Activated CD4-positive, CD25-positive, alpha-beta regulatory T cell treated with anti-CD3 and anti-CD28 coated beads, Interleukin-2, amount 50 U/mL, for 24 hours (primary cell): Measurements from ENCODE around the gene TNPO1.
A peak's percentile ranks its signal among the peaks of the same experiment; 100 is the strongest.
"Not testable (repeated sequence)": the region's sequence is repeated elsewhere in the genome, so short reads cannot be mapped to it uniquely, and the experiment has no call there.

Experiments
- ATAC-seq, 2 donors: fragments of 150-1000 bp; cut with Tn5 transposase; one replicate each; pipeline ENCODE4 v1.10.0; 2021; ENCODE audit warnings: mild to moderate bottlenecking in 1 of 2, moderate library complexity in 1 of 2

TNPO1 gene

DNA sequence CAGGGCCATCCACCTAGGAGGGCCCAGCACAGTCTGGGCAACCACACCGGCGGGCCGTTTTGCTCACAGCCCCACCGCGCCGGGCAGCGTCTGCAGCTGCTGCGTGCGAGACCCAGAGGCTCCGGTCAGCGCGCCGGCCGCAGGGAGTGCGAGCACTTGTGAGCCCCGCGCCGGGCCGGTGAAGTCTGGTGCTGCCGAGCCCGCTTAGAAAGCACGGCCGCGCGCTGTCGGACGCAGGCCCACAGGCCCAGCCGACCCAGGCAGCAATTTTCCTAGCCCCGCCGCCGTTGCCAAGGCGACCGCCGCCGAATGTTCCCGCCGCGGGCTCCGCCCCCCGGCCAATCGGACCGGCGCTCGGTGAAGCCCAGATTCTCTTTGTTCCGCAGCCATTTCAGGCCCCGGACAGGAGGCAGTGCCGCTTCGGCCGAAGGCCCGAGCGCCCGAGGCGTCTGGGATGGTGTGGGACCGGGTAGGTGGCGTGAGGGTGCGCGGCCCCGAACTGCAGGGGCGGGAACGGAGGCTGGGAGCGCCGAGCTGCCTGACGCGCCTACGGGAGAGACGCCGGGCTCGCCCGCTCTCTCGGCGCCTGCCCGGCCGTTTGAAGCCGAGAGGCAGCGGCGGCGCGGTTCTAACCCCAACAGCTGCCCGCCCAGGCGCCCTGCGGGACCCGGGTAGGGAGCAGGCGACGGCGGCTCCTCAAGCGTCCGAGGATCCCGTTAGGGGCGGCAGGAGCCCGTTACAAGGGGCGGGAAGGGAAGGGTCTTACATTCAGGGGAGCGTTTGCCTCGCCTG, at the start of gene TNPO1:
TSS of gene TNPO1 (plus strand) at position 378 of the 792 bp plus-strand sequence. CDS start at position 455, 77 bp downstream.
- peak; percentile 84 to 85 for ATAC-seq

DNA sequence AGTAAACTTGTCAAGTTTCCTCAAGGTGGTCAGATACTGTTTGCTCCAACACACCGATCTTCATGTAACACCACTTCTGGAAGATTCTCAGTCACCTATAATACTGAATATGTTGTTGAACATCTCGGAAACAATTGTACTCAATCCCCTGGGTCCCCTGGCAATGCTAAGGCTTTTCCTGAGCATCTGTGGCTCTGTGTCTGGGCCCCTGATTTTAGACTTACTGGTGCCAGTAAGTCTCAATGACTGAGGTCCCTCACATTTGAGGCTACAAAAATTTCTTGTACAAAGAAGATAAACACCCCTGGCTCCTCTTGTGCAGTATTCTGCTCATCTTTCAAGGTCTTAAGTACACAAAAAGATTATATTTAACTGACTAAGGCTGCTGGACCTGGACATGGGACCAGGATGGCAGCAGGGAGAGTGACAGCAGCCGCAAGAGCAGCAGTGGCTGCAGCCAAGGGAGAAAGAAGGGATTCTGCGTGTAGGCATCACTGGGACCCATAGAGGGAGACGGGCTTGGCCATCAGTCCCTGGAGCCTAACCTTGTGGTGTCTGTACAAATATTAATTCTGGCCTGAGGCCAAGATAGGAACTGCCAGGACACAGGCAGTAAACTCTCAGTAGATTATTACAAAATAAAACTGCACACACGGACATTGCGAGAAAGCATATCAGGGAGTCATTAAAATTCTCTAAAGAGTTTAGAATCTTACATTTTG, 49.0 kb upstream of the TNPO1 start:
- ATAC-seq: no peak

DNA sequence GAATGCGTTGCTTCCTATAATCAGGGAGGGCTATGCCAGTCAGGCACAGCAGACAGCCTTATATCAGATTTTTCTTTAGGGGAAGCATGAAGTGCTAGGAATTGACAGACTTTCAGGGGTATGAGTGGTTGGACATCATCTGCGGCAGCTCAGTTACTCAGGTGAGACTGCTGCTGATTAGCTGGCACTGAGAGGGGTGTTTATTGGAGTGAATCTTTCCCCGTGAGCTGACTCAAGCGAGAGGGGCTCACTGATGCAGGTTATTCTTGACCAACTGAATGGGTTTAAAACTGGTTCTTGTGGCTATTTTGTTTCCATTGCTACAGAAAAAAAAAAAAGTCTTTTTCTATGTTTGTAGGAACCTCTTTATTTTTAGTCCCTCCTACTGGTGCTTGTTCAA, 46.2 kb upstream of the TNPO1 start:
- no peak for ATAC-seq

DNA sequence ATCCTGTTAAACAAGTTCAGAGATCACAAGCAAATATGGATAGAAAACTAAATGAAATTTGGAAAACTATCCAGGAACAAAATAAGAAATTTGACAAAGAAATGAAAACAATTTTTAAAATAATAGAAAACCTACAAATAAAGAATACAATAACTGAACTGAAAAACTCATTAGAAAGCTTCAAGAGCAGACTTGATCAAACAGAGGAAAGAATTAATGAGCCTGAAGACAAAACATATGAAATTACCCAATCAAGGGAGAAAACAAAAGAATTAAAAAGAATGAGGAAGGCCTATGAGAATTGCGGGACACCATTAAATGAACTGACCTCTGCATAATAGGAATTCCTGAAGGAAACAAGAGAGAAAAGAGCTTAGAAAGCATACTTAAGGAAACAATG, 39.8 kb upstream of the TNPO1 start:
- ATAC-seq: no peak

DNA sequence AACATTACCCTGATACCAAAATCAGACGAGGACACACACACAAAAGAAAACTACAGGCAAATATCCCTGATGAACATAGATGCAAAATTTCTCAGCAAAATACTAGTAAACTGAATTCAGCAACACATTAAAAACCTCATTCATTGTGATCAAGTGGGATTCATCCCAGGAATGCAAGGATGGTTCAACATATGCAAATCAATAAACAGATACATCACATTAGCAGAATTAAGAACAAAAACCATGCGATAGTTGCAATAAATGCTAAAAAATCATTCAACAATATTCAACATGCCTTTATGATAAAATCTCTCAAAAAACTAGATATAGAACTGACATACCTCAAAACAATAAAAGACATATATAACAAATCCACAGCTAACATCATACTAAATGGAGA, 36.9 kb upstream of the TNPO1 start:
- ATAC-seq: no peak

DNA sequence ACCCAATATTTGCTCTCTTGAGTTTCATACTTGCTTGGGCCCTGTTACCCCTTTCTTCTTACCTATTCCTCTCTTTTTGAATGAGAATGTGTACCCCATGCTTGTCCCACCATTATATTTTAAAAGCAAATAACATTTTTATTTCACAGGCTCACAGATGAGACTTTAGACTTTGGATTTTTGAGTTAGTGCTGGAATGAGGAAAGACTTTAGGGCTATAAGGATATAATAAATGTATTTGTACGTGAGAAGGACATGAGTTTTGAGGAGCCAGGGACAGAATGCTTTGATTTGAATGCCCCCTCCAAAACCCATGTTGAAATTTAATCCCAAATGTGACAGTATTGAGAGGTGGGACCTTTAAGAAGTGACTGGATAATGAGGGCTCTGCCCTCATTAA, 33.1 kb upstream of the TNPO1 start:
- ATAC-seq: no peak

DNA sequence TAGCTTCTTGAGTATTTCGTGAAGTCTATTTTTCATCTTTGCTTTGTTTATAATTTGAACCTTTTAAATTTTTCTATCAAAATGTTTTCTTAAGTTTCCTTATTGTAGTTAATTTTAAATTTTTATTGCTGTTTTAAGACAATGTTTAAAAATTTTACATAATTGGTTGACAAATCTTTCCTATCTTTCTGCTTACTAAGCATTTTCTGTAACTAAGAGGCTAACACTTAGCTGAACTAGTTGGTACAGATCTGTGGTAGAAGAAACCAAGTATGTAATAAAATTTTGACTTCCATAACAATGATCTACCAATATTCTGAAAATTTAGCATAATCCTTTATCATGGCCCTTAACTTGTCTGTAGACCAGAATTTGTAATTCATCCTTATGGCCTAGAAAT, 32.3 kb upstream of the TNPO1 start:
- no peak for ATAC-seq

DNA sequence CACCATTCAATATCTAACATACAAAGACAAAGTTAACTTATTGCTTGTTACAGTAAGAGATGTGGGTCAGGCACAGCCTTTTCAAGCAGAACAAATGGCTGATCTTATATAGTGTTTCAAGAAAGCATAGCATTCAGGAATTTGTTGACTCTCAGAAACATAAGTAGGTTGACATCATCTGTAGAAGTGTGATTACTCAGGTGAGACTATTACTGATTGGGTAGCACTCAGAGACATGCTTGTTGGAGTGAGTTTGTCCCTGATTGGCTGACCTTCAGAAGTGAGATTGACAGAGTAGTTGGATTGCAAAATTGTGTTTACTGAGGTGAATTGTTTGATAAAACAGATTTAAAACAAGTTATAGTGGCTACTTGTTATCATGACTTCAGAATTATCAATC, 30.7 kb upstream of the TNPO1 start:
- no peak for ATAC-seq

DNA sequence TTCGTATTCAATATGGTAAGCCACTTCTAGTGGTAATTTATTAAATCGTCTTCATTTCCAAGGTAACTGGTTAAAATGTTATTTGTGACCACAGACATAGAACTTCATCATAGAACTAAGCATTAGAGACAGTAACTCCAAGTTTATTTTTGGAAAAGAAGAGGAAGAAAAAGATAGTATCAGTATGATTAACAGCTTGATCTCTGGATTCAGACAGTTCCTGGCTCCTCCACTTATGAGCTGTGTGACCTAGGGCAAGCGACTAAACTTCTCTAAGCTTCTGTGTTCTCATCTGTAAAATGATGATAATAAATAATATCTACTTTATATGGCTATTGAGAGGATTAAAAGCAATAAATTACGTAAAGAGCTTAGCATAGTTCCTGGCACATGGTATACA, 29.8 kb upstream of the TNPO1 start:
- no peak for ATAC-seq

DNA sequence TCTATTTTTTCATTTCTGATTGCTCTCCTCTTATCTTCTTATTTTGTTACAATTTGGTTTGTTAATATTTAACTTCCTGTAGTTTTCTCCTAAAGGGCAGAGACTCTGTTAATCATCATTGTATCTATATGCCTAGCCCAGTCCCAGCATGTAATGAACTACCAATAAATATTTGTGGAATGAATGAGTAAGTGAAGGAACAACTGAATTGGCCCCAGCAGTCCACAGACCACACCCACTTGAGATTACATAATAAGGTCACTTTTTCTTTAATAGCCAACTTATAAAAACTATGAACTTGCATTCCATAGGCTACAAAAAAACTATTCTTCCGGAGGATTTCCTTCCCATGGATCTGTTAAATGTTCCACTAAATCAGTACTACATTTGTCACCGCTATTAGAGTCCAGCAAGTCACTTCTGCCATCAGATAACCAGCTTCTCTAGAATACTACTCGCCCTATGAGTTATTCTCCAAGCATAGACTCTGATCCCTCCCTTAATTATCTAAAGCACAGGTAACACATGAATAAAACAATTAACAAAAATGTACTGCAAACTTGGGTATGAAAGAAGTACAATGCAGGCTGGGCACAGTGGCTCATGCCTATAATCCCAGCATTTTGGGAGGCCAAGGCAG, 27.5 kb upstream of the TNPO1 start:
- ATAC-seq: no peak

DNA sequence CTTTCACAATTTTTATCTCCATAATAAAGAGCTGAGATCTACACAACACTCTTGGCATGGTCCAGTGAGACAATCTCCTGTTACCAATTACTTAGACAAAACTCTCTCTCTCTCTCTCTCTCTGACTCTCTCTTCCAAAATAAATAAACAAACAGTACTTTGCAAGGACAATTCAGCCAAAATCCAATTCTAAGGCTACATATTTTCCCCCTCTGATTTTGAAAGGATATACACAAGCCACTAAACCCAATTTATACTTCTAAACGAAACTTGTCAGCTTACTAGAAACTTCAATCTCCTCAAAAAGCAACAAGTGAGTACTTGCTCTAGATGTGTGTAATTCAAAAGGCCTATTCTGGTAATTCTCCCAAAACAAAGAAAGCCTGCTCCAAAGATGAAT, 26.3 kb upstream of the TNPO1 start:
- no peak for ATAC-seq

DNA sequence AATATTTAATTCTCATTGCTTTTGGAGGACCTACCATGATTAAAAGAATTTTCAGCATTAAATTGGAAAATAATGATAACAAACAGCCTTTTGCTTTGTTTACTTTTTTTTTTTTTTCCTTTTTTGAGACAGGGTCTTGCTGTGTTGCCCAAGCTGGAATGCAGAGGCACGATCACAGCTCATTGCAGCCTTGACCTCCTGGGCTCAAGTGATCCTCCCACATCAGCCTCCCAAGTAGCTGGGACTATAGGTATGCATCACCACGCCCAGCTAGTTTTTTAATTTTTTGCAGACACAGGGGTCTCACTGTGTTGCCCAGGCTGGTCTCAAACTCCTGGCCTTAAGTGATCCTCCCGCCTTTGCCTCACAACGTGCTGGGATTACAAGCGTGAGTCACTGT, 23.8 kb upstream of the TNPO1 start:
- not testable (repeated sequence) for ATAC-seq

DNA sequence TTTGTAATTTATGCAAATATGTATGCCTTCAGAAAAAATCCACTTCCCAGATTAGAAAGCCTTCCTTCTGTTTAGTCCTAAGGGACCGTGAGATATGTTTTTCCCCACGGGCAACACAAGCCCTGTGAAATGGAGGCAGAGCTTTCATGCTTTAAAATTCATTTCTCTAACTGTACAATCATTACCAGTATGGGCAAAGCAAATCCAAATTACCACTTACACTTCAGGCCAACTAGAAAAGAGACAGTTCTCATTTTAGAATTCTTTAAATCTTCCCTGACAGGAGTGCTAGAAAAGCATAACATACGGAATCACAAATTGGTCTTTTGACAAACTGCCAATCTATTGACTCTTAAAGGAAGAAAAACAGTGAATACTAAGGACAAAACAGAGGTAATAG, 20.5 kb upstream of the TNPO1 start:
- no peak for ATAC-seq

DNA sequence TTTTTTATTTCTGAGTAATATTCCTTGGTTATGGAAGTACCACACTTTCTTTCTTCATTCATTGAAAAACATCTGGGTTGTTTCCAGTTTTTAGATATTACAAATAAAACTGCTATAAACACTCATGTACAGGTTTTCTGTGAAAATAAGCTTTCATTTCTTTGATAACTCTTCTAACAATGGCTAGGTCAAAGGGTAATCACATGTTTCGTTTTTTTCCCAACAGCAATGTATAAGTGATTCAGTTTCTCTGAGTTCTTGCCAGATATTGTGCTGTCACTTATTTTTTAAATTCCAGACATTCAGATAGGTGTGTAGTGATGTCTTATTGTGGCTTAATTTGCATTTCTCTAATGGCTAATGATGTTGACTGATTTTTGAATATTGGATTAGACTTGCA, 16.7 kb upstream of the TNPO1 start:
- no peak for ATAC-seq

DNA sequence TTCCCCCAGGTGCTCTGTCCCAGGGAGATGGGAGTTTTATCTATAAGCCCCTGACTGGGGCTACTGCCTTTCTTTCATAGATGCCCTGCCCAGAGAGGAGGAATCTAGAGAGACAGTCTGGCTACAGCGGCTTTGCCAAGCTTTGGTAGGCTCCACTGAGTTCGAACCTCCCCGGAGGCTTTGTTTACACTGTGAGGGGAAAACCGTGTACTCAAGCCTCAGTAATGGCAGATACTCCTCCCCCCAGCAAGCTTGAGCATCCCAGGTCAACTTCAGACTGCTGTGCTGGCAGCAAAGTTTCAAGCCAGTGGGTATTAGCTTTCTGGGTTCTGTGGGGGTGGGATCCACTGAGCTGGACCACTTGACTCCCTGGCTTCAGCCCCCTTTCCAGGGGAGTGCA, 7.8 kb upstream of the TNPO1 start:
- not testable (repeated sequence) for ATAC-seq

DNA sequence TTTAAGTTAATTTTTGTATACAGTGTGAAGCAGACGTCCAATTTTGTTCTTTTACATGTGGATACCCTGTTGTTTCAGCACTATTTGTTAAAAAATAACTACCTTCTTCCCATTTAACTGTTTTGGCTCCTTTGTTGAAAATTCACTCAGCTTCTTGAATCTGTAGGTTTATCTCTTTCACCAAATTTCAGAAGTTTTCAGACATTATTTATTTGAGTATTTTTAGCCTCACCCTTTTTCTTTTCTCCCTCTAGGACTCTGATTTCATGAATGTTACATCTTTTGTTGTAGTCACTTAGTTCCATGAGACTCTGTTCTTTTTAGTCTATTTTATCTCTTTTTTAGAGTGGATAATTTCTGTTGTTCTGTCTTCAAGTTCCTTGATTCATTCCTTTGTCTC, 4.6 kb upstream of the TNPO1 start:
- no peak for ATAC-seq

DNA sequence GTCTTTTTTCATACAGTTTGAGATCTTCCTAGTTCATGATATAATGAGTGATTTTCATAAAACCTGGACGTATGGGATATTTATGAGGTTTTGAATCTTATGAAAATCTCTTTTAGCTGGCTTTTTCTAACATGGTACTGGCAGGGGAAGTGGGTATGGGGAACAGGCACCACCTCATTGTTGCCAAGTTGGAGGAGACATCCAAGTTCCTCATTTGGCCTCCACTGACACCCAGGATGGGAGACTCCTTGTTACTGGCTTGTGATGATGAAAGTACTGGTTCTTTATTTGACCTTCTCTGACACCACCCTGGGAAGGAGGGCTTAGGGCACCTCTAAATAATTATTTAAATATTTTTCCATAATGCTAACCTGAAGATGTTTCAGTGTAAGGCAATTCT, 4.0 kb upstream of the TNPO1 start:
- ATAC-seq: no peak

DNA sequence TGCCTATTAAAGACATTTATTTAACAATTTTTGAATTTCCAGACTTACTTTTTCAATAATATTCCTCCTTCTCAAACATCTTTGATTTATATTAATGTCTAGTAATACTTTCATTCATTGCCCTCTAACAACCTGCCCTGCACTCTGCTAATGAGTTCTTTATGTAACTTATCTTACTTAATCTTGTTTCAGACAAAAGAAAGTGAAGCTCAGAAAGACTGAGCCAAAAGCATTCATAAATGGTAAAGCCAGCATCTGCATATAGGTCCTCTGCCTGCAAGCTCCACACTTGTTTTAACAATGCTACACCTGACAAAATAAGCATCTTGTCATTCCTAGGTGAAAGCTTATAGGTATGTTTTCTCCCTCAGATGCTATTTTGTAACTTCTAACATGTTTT, 2.4 kb upstream of the TNPO1 start:
- ATAC-seq: no peak

DNA sequence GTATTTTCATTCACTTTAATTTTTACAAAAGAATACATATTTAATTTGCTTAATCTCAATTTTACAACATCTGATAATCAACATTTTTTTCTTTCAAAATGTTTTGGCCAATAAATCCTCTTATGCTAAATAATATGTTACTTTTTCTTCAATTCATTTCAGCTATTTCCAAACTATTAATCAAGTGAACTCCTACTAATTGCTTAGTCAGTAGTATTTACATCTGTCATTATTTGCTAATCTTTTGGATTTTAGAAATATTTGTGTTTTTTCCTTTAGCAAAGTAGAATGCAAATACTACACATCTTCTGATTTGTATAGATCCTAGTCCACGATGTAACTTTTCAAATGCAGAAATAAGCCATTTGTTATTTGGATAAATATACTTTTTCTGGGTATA, 1.6 kb upstream of the TNPO1 start:
- ATAC-seq: no peak

DNA sequence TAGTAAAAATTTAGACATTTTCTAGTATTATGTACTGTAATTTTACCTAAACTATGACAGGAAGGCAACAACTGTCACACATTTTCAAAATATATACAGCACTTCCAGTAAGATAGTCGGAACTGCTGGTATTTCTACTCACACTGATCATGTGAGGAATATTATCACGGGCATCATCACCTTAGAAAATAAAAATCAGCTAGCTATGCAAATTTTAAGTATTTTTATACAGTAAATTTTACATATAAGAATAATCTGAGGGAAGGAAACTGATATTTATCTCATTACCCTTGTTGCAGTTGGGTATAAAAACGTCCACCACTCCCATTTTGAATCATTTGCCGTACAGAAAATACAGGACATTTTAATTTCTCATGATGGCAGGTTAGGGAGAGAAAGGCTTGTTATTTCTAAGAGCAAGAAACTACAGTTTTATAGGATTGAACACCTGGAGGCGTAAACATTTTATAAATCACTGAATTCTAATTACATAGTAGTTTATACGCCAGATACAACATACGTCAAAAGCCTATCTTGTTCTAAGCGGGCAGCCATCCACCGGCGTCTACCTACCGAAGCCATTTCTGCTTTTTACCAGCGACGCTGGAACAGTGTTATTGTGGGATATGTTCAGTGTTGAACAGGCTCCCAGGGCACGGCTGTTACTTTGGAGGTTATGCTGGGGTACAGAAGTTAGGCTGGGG, 729 bp upstream of the TNPO1 start:
- peak in 1 of 2 donors; percentile 11 for ATAC-seq

DNA sequence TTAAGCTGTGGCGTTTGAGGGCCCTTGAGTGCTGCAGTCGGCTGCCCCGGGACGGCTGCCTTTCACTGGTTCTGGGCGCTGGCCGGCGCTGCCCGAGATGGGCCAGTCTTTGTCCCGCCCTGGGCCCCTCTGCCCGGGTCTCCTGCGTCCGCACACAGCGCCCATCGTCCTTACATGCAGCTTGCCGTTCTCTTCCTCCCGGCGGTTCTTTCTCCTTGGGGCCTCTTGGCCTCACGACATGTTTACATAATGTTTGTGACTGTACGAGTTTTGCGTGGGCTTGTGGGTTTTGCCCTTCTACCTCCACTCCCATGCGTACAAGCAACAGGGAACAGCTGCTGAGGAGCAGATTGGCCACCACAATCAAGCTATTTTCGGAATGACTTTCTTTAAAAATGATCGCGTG, 618 bp downstream of the TNPO1 start:
- ATAC-seq: peak in 1 of 2 donors; percentile 18

DNA sequence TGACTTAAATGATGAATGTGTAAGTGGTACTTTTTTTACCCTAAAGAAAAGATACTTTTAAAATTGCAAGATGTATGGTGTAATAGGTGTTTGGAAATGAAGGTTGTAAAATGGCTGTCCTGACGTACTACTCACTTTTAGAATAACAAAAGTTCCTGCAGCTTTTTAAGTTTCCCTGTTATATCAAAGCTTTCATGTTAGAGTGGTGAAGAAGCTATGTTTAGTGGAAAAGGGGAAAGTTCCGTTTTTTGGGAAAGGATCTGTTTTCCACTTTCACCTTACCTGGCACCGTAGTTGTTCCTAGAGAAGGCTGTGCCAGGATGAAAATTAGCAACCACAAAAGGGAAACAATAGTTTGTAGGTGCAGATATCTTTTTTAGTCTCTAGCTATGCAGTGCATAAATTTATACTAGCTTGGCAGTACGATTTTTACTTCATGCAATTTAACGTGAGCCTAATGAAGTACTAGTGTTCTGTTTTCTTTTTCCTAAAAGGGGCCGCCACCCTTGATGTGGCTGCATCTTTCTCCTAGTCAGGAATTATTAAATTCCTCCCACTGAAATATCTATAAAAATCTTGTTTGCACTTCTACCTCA, 1.3 kb downstream of the TNPO1 start:
- no peak for ATAC-seq
